Measurements from ENCODE around the gene NFE2L2. TPM values are rescaled to one million over a fixed set of nuclear protein-coding genes. Genes with fewer than 3 reads are reported as not detected.

The NFE2L2 gene
- total and polyA plus RNA-seq, 2 donors (not counting 3 experiments of a cell fraction or from before 2014, with no cell fraction given) = 57.1 to 66.2 TPM

GRCh38 chr2:177249038-177249437 lies 15.5 kb downstream of the NFE2L2 start:
- Histone ChIP-seq H3K36me3 (ENCODE audit: control insufficient read depth in 2 of 2, extremely low read depth in 1 of 2, insufficient read depth in 2 of 2, low read length in 2 of 2) (no peaks in the 10 kb centered on the region), H3K27ac (ENCODE audit: insufficient read depth, low read depth, low read length) (no peak overlapping the region), H3K79me2 (ENCODE audit: control insufficient read depth, insufficient read depth, low read length) (peaks cover 98% of the 10 kb centered on the region), H3K27me3 (ENCODE audit: control insufficient read depth in 2 of 2, insufficient read depth in 2 of 2, low read length in 2 of 2) (no peaks in the 10 kb centered on the region), H3K9me1 (replicated peaks; ENCODE audit: control insufficient read depth, extremely low read depth, insufficient read depth, low read length) (no peaks in the 10 kb centered on the region), H3K9me3 (replicated peaks; ENCODE audit: control insufficient read depth, insufficient read depth, low read length) (no peaks in the 10 kb centered on the region), H3K9ac (replicated peaks; ENCODE audit: extremely low read depth, insufficient read depth, low read length) (no peak overlapping the region), H3K4me1 (ENCODE audit: control insufficient read depth, extremely low read depth, insufficient read depth, low read length) (peaks cover 50% of the 10 kb centered on the region), H4K20me1 (replicated peaks; ENCODE audit: control insufficient read depth, extremely low read depth, insufficient read depth, low read length) (no peaks in the 10 kb centered on the region), H3K4me2 (ENCODE audit: insufficient read depth, low read length) (no peak overlapping the region), H3K4me3 (replicated peaks in 1 of 3; ENCODE audit: insufficient read depth in 1 of 3, low read depth in 1 of 3, low read length in 3 of 3) (no peak overlapping the region), H2AFZ (ENCODE audit: low read depth, low read length) (no peak overlapping the region)
- TF ChIP-seq GATA2 (IDR thresholded peaks at IDR 0.05; ENCODE audit: insufficient read depth, insufficient read length, low read depth, low read length) (no peak), MYC (IDR thresholded peaks at IDR 0.05; ENCODE audit: low read depth, low read length) (no peak), FOS (IDR thresholded peaks at IDR 0.05; ENCODE audit: borderline replicate concordance, insufficient read depth, low read length) (no peak), POLR2A (IDR thresholded peaks at IDR 0.05; ENCODE audit: low read depth, low read length) (no peak), CTCF (IDR thresholded peaks at IDR 0.05; ENCODE audit: extremely low read depth in 1 of 2, insufficient read depth in 1 of 2, low read depth in 1 of 2, low read length in 2 of 2) (no peak), EZH2 (IDR thresholded peaks at IDR 0.05; ENCODE audit: borderline replicate concordance, low read depth, low read length, severe bottlenecking) (no peak), MAX (IDR thresholded peaks at IDR 0.05; ENCODE audit: insufficient read depth, insufficient read length) (no peak), JUN (IDR thresholded peaks at IDR 0.05; ENCODE audit: borderline replicate concordance, insufficient read depth, insufficient read length, low read depth) (no peak), POLR2AphosphoS5 (IDR thresholded peaks at IDR 0.05; ENCODE audit: insufficient read depth, low read depth, low read length) (no peak)
- intact Hi-C loops (cut with micrococcal nuclease) = no loop called here
- dilution Hi-C loops (cut with MboI; ENCODE audit: extremely low pct_ligation_motif_present, low sequenced_read_pairs) = no loop called here
- no TSS peak for BruUV-seq (replicated peaks)
- FAIRE-seq (no peak), DNase-seq (ENCODE audit: low read depth, low spot score) (no peak)
- POLR2A ChIA-PET = no interaction called here
- CTCF ChIA-PET = interaction anchor here (1.0 kb wide), 1 partner anchor 15 kb away, joined by 4 read pairs; no protein-coding TSS in a partner anchor
